ENCODE results near the gene MYEOV.

Gene MYEOV

DNA sequence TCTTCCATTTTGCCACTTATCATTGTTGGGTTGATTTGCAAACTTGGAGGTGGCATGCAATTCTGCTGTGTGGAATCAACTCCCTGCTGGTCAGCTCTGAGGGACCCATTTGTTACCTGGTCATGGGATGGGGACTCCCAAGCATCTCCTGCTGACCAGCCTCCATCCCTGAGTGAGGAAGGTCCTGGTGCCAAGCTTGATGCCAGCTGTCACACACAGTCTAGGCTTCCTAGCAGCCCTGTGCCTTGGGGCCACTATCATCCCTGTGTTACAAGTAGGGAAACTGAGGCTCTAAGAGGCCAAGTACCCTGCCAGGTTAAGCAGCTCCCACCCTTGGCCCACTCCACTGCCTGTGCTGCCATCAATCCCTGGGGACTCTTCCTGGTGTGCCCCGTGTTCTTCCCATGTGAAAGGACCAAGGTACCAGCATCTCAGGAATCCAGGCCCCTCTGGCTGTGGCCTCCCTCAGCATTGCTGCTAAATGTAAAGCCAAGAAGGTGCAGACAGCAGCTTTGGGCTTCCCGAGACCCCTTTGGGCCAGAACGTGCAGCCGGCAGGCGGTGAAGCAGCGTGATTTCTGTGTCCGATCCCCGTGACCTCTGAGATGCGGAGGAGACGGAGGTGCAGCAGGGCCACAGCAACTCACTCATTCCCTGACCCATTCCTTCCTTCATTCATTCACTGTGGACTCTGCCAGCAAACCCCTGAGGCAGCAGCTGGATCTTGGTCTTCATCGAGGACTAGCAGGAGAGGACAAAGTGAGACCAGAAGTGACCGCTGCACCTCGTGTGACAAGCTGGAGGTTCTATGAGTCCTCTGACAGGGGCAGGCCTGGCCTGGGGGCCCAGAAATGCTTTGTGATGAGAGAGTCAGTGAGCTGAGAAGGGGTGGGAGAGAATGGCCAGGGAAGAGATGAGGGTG lies 49.7 kb downstream of the MYEOV start:
- DNase-seq: no peak

DNA sequence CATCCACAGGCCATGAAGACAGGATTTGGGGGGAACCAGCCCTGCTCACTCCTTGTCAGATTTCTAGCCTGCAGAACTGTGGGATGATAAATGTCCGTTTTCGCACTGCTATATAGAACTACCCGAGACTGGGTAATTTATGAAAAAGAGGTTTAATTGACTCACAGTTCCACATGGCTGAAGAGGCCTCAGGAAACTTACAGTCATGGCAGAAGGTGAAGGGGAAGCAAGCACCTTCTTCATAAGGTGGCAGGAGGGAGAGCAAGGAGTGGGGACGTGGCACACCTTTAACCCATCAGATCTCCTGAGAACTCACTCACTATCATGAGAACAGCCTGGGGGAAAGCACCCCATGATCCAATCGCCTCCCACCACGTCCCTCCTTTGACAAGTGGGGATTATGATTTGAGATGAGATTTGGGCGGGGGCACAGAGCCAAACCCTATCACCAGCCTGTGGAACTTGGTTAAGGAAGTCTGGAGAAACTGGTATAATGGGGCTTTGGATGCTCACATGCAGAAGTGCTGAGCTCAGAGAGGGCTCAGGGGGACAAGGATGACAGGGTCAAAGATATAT lies 50.7 kb downstream of the MYEOV start:
- DNase-seq: no peak

Data from fibroblast of skin of abdomen (primary cell).